ENCODE data around the gene ZNF17.

DNA sequence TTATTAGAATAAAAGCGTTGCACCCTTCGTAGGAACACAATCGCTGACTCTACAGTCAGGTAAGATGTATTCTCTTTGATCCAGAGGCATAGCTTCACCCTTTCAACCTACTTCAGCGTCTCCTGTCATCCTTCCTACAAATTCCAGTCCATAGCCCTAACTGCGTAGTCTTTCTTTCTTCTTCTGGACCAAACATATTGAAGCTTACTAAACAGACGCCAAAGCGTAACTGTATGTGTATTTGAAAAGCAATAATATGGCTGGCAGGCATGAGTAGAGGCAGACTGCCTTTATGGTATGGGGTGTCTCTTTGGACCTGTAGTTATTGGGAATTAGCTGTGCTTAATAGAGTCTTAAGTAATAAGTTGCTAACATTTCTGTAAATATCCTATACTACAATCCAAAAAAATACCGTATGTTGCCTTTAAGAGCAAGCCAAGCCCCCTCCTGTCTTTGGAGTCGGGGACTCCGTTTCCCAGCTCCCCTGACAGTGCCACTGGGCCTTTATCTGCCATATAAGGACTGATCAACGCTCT is 21.7 kb upstream of the ZNF17 start:
- TF ChIP-seq, protein P1, sequence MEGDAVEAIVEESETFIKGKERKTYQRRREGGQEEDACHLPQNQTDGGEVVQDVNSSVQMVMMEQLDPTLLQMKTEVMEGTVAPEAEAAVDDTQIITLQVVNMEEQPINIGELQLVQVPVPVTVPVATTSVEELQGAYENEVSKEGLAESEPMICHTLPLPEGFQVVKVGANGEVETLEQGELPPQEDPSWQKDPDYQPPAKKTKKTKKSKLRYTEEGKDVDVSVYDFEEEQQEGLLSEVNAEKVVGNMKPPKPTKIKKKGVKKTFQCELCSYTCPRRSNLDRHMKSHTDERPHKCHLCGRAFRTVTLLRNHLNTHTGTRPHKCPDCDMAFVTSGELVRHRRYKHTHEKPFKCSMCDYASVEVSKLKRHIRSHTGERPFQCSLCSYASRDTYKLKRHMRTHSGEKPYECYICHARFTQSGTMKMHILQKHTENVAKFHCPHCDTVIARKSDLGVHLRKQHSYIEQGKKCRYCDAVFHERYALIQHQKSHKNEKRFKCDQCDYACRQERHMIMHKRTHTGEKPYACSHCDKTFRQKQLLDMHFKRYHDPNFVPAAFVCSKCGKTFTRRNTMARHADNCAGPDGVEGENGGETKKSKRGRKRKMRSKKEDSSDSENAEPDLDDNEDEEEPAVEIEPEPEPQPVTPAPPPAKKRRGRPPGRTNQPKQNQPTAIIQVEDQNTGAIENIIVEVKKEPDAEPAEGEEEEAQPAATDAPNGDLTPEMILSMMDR (IDR thresholded peaks at IDR 0.05; ENCODE audit: insufficient read depth, low read length, poor library complexity, severe bottlenecking) = no peak
- no peak for TF ChIP-seq EZH2phosphoT487 (conservative IDR thresholded peaks at IDR 0.05; ENCODE audit: low read length)
